GM21526 (cell line): ENCODE results near the gene SSTR3.
"Not testable (repeated sequence)": the region's sequence is repeated elsewhere in the genome, so short reads cannot be mapped to it uniquely, and the experiment has no call there.

Experiments
- ATAC-seq: cut with Tn5 transposase; IDR thresholded peaks from one replicate; pipeline ENCODE4 v1.9.1; 2021; ENCODE audit warnings: moderate library complexity; ENCODE audit not compliant: unreplicated experiment, low FRiP score

SSTR3 gene

DNA sequence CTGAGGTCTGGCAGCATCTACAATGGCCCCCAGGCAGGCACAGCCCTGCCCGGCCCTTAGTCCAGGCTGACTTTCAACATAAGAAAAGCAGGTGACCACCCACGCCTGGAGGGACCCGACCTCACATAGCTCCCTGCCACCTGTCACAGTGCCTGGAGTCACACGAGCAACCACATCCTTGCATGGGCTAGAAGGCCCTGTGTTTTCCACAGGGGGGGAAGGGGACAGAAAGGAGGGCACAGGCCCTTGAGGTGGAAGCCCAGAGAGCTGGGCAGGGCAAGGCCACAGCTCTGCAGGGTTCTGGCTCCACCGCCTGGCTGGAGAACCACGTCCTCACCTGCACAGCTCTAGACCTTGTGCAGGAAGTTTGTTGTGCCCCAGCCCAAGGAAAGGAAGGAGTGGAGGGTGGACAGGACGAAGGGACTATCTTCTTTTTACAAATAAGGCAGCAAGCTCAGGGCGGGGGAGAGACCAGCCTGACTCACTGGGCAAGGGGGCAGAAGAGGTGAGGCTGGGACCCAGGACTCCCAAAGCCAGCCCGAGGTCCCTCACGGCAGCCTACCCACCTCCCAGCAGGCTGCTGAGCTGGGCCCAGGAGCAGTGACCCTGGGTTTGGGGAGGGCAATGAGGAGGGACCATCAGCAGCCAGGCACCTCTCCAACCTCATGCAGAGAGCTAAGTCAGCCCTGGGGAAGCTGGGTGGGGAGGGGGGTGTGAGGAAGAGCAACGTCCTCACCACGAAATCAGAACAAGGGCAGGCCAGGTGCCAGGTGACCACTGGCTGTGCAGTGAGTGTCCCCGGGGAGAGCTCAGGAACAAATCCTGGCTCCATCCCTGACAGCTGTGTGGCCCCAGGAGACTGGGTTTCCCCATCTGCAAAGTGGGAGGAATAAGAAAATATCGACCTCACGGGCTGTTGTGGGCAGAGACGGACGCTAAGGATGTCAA lies 28.6 kb downstream of the SSTR3 start:
- no peak for ATAC-seq

DNA sequence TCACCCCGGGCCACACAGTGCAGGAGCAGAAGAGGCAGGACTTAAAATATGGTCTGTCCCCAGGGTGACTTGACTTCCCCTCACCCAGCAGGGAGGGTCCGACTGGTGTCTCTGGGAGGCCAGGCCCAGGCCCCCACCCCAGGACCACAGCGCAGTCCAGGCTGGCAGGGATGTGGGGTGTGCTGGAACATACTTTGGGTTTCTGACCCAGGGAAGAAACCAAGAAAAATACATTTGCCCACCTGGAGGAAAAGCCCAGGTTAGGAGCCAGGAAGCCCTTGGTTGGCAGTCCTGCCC lies 29.4 kb downstream of the SSTR3 start:
- no peak for ATAC-seq

DNA sequence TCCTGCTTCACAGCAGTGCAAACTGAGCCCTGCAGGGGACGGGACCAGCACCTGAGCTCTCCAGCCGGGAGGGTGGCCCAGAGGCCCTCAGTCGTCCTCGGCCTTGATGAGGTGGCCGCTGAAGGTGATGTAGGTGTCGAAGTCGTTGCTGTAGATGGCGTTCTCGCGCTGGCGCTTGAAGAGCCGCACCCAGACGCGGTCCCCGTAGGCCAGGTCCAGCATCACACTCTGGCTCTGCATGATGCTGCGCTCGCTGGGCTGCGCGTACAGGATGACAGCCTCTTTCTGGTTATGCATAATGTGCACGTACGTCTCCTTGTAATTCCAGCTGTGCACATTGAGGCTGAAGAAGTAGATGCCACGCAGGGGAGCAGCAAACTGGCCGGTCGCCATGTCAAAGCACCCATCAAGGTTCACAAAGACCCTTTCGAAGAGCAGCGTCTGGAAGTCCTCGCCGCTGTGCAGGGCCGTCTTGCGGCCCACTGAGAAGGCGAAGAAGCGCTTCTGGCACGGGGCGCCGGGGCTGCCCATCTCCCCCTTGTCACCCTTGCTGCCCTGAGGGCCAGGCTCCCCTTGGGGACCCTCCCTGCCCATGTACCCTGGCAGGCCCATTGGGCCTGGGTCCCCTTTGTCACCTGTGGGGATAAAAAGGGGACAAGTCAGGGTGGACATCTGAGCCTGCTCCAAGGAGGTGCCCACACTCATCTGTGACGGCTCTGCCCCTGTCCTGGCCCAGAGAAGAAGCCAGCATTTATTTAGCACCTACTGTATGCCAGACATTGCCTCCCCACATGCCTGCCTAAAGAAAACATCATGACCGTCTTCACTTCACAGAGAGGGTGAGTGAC lies 30.0 kb downstream of the SSTR3 start:
- ATAC-seq, result no peak

DNA sequence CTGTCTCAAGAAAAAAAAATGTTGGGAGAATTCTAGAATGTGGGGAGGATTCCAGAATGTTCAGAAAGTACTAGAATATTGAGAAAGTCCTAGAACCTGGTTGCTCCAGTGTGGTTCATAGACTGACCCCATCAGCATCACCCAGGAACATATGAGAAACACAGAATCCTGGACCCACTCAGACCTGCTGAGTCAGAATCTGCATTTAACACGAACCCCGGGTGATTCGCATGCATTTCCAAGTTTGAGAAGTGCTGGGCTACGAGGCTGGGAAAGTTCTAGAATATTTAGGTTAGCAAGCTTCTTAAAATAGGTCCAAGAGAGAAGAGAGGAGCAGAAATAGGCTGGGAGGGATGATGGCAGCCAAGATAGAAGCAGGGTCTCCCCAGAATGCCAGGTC lies 30.6 kb downstream of the SSTR3 start:
- no peak for ATAC-seq

DNA sequence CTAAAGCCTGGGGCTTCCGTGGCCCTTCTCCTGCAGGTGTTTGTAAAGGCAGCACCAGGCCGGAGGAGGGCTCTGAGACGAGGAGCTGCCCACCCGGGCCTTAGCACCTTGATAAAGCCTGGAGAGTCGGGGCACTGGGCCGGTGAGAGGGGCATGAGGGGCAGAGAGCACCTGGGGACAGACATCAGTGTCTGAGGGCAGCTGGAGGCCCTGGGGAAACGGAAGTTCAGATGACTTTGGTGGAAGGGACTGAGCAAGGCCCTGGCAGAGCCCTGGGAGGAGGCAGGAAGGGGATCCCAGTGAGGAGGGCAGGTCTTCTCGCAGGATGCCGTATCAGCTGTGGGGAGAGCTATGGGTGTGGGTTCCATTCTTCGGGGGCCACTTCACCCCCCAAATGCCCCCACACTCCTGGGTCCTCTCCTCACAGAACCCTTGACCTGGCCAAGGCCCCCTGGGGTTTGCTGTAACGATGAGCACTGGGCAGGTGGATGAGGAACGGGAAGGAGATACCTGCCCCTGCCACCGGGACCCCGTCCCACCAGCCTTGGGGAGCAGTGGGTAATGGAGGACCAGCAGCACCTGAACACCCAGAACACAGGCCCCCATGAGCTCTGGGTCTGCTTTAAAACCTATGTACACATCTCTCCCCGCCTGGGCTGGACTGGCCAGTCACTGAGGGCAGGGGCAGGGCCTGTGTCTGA lies 31.6 kb downstream of the SSTR3 start:
- no peak for ATAC-seq

DNA sequence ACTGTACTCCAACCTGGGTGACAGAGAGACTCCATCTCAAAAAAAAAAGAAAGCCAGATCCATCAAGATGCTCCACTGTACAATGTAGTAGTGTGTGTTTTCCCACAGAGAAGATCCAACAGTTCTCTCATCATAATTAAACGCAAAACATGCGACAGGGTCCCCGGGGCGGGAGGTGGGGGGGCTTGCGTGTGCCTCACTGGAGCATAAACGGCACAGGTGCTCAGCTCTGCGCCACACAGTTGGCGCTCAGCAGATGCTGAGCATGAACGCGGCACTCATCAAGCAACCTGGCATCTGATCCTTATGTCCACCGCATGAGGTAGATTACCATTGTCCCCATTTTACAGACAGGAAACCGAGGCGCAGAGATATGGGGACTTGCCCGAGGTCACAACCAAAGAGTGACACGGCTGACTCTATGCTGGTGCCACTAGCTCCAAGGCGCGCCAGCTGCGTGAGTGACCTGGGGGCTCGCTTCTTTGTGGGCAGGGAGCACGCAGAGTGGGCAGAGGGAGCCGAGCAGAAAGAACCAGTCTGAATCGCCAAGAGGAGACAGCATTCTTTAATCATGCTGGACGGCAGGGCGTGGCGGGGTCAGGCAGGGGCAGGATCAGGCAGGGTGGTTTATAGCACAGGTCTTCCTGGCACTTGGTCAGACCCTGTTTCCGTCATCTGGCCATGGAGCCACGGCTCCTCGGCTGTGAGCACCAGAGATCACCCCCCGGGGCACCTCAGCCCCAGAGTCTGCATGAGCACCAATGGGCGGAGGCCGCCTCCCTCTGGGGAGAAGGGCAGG lies 32.5 kb downstream of the SSTR3 start:
- ATAC-seq, result no peak

DNA sequence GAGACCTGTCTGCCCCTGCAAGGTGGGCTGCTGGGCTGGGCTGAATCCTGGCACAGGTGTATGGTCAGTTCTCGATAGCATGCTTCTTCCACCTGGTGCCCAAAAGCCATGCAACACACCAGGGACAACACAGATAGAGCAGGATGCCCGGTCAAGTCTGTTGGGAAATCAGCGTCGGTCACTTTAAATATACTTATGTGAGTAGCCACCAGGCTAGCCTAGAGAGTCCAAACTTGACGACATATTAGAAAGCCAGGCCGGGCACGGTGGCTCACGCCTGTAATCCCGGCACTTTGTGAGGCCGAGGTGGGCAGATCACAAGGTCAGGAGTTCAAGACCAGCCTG lies 33.2 kb downstream of the SSTR3 start:
- ATAC-seq, result no peak

DNA sequence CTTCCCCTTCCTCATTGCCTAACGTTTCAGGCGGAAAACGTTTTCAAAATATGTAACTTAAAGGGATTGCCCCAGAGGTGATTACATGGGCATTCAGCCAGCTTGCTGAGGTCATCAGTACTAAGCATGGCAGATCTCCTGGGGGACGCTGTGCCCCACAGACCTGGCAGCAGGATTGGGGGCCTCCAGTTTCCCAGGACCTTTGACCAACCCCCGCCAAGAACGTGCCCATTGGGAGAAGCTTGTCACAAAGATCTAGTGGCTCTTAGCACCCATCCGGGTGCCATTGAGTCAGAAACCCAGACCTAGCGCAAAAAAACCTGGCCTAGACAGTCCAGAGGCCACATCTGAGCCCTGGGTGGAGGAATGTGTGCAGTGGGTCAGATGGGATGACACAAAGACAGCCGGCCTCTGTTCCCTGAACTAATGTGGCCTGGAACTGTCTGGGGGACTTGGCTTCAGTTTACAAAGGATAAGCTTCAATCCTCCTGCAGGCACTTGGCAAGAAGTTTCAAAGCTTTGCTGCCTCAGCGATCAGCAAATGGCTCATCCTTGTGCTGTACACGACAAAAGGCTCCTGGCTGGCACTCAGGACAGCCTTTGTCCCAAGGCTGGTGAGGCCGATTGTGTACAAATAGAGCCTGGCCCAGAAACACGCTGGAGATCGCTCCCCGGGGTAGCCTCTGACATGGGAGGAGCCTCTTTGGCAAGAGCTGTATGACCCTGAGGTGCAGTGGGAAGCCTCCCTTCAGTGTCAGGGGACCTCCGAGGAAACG lies 33.7 kb downstream of the SSTR3 start:
- no peak for ATAC-seq

DNA sequence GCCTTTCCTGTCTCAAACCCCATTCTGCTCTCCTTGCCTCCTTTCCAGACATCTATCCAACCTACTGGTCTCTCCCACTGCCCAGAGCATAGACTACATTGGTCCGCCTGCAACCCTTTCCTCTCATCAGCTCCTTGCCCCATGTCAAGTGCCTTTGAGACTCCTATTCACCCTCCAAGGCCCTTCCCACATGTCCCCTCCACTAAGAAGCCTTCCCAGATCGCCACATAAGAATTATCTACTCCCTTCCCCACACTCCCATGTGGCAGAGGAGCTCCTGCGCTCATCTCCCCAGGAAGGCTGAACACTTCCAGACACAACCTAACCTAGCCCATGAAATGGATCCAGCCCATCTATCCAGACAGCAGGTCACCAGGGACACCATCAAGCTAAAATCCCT lies 34.5 kb downstream of the SSTR3 start:
- ATAC-seq, result no peak

DNA sequence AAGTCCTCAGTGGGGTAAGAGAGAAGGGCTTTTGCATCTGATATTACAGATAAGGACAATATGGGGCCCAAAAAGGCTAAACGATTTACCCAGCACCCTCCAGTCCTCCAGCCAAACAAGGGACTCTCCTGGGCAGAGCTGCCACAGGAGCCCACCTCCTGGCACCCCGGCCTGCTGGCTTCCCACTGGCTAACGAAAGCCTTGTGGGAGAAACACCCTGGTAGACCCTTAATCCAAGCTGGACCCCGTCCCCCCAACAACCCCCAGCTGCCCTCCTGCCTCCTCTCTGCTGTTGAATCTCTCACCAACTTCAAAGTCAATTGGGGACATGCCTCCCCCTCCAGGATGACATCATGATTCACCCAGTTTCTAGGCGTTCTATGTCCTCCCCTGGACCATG lies 35.1 kb downstream of the SSTR3 start:
- no peak for ATAC-seq

DNA sequence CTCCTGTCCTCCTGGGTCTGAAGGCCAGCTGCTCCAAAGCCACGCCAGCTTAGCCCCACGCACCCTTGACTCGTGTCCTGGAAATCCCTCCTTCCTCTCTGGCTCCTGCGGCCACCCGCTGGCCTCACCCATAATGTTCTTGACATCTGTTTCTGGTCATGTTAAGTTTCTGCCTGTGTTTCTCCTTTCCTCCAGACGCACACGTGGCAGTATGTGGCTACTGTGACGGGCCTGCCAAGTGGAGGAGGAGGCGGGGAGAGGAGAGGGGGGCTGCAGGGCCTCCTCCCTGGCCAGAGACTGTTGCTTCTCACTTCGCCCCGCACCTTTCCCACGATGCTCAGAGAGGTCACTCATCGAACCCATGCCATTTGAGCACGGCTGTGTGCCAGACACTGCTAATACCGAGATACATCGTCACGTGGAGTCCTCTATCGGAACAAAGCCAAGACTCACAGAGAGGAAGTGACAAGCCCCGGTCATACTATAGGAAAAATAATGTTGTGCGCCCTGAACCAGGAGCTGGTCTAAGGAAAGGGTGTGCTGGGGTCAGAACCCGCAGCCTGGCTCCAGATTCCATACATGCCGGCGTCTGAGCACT lies 35.7 kb downstream of the SSTR3 start:
- ATAC-seq, result no peak

DNA sequence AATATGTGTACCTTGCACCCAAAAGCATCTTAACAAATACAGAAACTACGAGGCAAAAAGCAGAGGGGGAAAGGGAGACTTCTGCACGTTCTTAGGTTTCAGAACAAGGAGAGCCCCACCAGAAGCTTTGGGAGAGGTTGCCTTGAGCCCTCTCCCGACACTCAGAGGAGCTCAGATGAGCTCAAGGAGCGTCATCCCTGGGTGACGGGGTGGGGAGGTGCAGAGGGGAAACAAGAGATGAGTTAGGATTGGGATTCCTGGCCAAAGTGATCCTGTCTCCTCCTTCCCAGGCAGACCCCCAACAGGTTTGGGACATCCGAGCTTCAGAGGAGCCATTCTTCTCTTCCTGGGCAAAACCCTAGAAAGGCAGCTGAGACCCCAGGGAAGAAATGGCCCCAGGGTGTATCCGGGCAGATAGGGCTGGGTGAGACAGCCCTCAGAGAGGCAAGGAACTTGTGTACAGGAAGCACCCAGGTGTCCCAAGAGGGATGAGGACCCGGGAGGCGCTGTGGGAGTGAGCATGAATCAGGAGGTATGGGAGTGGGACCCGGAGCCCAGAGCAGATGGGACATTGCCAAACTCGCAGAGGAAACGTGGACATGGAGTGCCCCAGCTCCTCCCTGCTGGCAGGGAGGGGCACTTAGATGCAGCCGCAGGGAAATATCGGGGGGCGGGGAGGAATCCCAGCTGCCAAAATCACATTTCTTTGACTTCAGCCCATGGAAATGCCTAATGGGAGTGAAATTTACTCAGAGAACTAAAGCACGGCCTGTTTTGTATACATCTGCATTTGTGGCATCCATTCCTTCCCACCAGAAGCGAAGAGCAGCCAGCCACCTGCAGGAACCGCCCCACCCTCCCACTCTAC lies 36.6 kb downstream of the SSTR3 start:
- ATAC-seq, result no peak

DNA sequence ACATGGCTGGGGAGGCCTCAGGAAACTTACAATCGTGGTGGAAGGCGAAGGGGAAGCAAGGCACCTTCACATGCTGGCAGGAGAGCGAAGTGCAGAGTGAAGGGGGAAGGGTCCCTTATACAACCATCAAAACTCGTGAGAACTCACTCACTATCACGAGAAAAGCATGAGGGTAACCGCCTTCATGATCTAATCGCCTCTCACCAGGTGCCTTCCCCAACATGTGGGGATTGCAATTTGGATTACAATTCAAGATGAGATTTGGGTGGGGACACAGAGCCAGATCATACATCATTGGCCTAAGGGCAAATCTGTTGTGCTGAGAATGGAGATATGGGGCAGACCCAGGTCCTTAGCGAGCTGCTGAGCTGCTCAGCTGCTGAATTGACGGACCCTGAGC lies 37.3 kb downstream of the SSTR3 start:
- ATAC-seq, result no peak

DNA sequence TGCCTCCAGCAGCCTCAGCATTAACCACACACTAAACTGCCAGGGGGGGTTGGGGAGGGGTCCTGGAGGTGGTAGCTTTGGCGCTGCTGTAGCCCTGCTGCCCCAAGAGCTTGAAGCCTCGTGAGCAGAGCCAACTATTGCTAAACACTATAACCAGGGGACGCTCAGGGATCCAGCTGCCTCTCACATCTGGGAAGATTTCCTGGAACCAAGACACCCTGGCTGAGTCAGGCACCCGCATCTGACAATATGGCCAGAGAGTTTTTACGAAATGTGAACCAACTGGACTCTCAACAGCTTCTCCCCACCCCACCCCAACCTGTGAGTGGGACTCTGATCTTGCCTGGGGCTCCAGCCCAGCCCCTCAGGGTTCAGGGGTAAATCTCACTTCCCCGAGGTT lies 38.6 kb downstream of the SSTR3 start:
- ATAC-seq, result no peak

DNA sequence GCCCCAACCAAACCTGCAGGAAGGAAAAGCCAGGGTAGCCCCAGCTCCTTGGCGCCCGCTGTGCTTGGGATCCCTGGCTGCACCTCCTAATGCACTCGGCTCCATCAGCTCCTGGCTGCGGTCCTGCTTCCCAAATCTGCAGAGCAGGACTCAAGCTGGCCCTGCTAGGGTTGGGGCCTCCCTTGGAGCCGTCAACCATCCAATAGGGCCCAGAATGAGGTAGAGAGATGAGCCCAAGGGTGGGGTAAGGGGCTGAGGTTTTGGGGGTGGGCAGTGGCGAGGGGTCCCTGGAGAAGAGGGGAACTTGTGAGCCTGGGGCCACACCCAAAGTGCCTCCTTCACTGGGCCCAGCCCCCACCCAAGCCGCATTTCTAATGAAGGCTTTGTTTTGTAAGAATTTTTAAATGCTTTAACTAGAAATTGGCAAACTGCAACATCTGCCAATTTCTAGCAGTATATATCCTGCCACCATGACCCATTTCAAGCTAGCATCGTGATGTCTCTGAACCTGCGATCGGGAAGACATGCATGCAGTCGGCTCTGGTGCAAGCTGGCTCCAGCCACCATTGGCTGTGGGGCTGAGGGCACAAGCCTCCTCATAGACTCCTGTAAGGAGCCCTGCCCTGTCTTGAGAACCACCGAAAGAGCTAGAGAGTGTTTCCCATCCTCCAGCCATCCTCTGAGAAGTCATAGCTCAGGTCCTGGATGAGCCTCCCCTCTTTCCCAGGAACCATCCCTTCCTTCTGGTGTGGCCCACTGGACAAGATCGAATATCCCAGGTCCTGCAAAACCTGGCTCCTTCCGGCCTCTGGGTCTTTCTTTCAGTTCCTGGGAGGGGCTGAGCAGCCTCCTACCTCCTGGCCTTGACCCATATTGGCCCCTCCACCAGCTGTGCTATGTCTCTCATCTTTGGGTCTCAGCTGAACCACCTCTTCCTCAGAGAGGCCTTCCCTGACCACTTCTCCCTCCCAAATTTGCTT lies 39.7 kb downstream of the SSTR3 start:
- ATAC-seq, result no peak

DNA sequence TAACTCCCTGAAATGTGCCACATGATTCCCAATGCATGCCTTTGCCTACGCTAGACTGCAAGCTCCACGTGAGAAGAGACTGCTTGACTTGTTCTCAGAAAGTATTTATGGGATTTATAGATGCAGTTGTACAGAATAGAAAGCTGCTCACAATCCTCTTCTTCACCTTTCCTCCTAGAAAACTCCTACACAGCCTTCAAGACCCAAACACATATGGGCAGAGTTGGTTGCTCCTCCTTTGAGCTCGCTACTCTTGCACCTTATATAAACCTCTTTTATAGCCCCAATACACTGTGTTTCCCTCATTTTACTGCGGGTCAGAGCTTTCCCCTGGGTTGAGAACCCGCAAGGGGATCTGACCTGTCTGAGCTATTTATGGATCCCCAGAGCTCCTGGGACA lies 40.6 kb downstream of the SSTR3 start:
- ATAC-seq, result no peak

DNA sequence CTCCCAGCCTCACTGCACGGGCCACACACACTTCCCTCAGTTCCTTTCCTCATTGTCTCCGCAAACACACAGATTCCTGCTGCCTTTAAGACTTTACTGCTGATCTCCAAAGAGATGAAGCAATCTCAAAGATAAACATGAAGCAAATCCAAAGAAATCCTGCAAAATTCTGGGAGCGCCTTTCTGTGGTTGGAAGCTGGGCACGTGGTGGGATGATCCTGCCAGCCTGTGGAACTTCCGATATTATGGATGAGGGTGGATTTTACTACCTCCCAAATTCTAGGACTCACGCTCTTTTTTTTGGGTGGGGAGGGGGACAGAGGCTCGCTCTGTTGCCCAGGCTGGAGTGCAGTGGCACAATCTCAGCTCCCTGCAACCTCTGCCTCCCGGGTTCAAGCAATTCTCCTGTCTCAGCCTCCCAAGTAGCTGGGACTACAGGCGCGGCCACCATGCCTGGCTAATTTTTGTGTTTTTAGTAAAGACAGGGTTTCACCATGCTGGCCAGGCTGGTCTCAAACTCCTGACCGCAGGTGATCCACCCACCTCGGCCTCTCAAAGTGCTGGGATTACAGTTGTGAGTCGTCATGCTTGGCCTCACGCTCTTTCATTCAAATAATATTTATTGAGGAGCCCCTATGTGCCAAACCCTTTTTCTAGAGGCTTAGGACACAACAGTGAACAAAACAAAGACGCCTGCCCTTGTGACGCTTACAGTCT lies 41.4 kb downstream of the SSTR3 start:
- not testable (repeated sequence) for ATAC-seq
